Measurements from ENCODE around the gene GJA9.

Gene GJA9

GRCh38 chr1:38831731-38832369 is 49.5 kb downstream of the GJA9 start:
- peak in 1 of 2 experiments; percentile 68 for DNase-seq
- TF ChIP-seq POLR2A (IDR thresholded peaks at IDR 0.05; ENCODE audit: low read length) (no peak), GATA1 (IDR thresholded peaks at IDR 0.05; ENCODE audit: low read depth, low read length) (no peak)

- TF ChIP-seq GATA1 (IDR thresholded peaks at IDR 0.05; ENCODE audit: low read depth, low read length) (no peak), POLR2A (IDR thresholded peaks at IDR 0.05; ENCODE audit: low read length) (no peak)
- DNase-seq = no peak
Observed at GRCh38 chr1:38829368-38829767, 52.0 kb downstream of the GJA9 start.

GRCh38 chr1:38827318-38827717 is 54.1 kb downstream of the GJA9 start:
- no peak for TF ChIP-seq GATA1 (IDR thresholded peaks at IDR 0.05; ENCODE audit: low read depth, low read length)
- TF ChIP-seq POLR2A (IDR thresholded peaks at IDR 0.05; ENCODE audit: low read length) = no peak
- DNase-seq = no peak

GRCh38 chr1:38826886-38827285 is 54.5 kb downstream of the GJA9 start:
- TF ChIP-seq GATA1 (IDR thresholded peaks at IDR 0.05; ENCODE audit: low read depth, low read length) (no peak), POLR2A (IDR thresholded peaks at IDR 0.05; ENCODE audit: low read length) (no peak)
- DNase-seq = no peak

GRCh38 chr1:38826262-38826661 is 55.1 kb downstream of the GJA9 start:
- TF ChIP-seq GATA1 (IDR thresholded peaks at IDR 0.05; ENCODE audit: low read depth, low read length) = no peak
- TF ChIP-seq POLR2A (IDR thresholded peaks at IDR 0.05; ENCODE audit: low read length) = no peak
- DNase-seq = no peak

Data from erythroblast (primary cell).